Breast epithelium (tissue), 4 donors: ENCODE measurements around the gene KCNH2. TPM values are rescaled to one million over a fixed set of nuclear protein-coding genes. Genes with fewer than 3 reads are reported as not detected.

Source experiments
- DNase-seq, 2 donors: peaks; one replicate each; pipeline ENCODE4 v3.0.0-alpha.2; 2019; ENCODE audit warnings: low spot score in 2 of 2
- H3K27ac ChIP-seq, 2 donors: fragments of 200-600 bp; sonication (generic) in 1 of 2; one replicate each; pipeline ENCODE4 v1.5.1; 2016 to 2019; ENCODE audit warnings: mild to moderate bottlenecking in 1 of 2
- H3K27me3 ChIP-seq, 2 donors: fragments of 200-600 bp; sonication (generic) in 1 of 2; one replicate each; pipeline versions ENCODE4 v1.5.1 to v1.6.0; 2017 to 2019; ENCODE audit warnings: control low read depth in 1 of 2, mild to moderate bottlenecking in 1 of 2
- H3K36me3 ChIP-seq: fragments of 200-600 bp; one replicate; pipeline ENCODE4 v1.5.1; 2019
- H3K4me1 ChIP-seq, 2 donors: fragments of 200-600 bp; sonication (generic); one replicate each; pipeline ENCODE4 v1.5.1; 2016 to 2019; ENCODE audit warnings: control low read depth in 1 of 2
- H3K4me3 ChIP-seq, 3 donors: fragments of 200-600 bp; sonication (generic); 1 replicate in 2 of 3; 2 replicates in 1 of 3; pipeline ENCODE4 v1.5.1; 2016 to 2019; ENCODE audit warnings: mild to moderate bottlenecking in 3 of 3, moderate library complexity in 2 of 3
- H3K9me3 ChIP-seq, 2 donors: fragments of 200-600 bp; sonication (generic) in 1 of 2; one replicate each; pipeline ENCODE4 v1.5.1; 2016 to 2019; ENCODE audit warnings: control low read depth in 1 of 2
- CTCF ChIP-seq, 3 donors: fragments of 450-650 bp; IDR thresholded peaks; one replicate each; pipeline ENCODE4 v1.5.1; 2016 to 2017; ENCODE audit warnings: antibody characterized with exemption in 3 of 3, mild to moderate bottlenecking in 3 of 3, moderate library complexity in 3 of 3
- POLR2A ChIP-seq: fragments of 450-650 bp; IDR thresholded peaks from one replicate; pipeline ENCODE4 v1.6.1; 2016; ENCODE audit warnings: antibody characterized with exemption, mild to moderate bottlenecking, moderate library complexity
- POLR2AphosphoS5 ChIP-seq, 3 donors: sonication (generic); formaldehyde crosslinking; IDR thresholded peaks; one replicate each; pipeline ENCODE4 v1.6.1; 2017; ENCODE audit warnings: antibody characterized with exemption in 3 of 3
- intact Hi-C: fragments of 100-400 bp; cut with DNase I; formaldehyde crosslinking; loops from one replicate; pipeline ENCODE4 v1.15.1; 2023; ENCODE audit warnings: low total_unique reads
- total RNA-seq, 3 donors: library from RNA; depleted of rRNA; stranded (reverse); fragments of >200 nt; gene quantifications; one replicate each; pipeline ENCODE4 v1.1.0, GENCODE V29; 2016

KCNH2 gene
- total RNA-seq, 3 donors from 2014 or later: under 0.01 to 0.29 (median 0.16) TPM

- no peaks in the 10 kb centered on the region for H3K36me3 ChIP-seq
- DNase-seq: no peak
- TF ChIP-seq CTCF (IDR thresholded peaks at IDR 0.05): no peak
- no peak for TF ChIP-seq POLR2AphosphoS5 (IDR thresholded peaks at IDR 0.05)
- no peak for TF ChIP-seq POLR2A
- H3K27me3 ChIP-seq: peaks cover 0 to 18% of the 10 kb centered on the region in 2 donors
- H3K9me3 ChIP-seq: no peaks in the 10 kb centered on the region
- intact Hi-C loops: loop anchor here (10.0 kb wide), 1 partner anchor 74 kb away; no protein-coding TSS in a partner anchor
- H3K27ac ChIP-seq: no peak overlapping the region
- no peak overlapping the region for H3K4me3 ChIP-seq
- H3K4me1 ChIP-seq: no peaks in the 10 kb centered on the region
Measured at GRCh38 chr7:150968734-150969372, 9.3 kb downstream of the KCNH2 start.

GRCh38 chr7:150968056-150968733, 9.9 kb downstream of the KCNH2 start:
- Histone ChIP-seq H3K36me3 (no peaks in the 10 kb centered on the region), H3K27me3 (peaks cover 0 to 24% of the 10 kb centered on the region in 2 donors), H3K4me1 (no peaks in the 10 kb centered on the region), H3K9me3 (no peaks in the 10 kb centered on the region), H3K4me3 (no peak overlapping the region), H3K27ac (no peak overlapping the region)
- no peak for DNase-seq
- TF ChIP-seq POLR2AphosphoS5 (IDR thresholded peaks at IDR 0.05) (no peak), POLR2A (no peak), CTCF (IDR thresholded peaks at IDR 0.05) (no peak)
- intact Hi-C loops: loop anchor here (10.0 kb wide), 1 partner anchor 73 kb away; no protein-coding TSS in a partner anchor

- no peaks in the 10 kb centered on the region for H3K4me1 ChIP-seq
- H3K4me3 ChIP-seq: no peak overlapping the region
- no peak for DNase-seq
- intact Hi-C loops: loop anchor here (10.0 kb wide), 1 partner anchor 73 kb away; no protein-coding TSS in a partner anchor
- no peaks in the 10 kb centered on the region for H3K9me3 ChIP-seq
- H3K36me3 ChIP-seq: no peaks in the 10 kb centered on the region
- H3K27ac ChIP-seq: no peak overlapping the region
- no peak for TF ChIP-seq POLR2A
- no peak for TF ChIP-seq POLR2AphosphoS5 (IDR thresholded peaks at IDR 0.05)
- no peak for TF ChIP-seq CTCF (IDR thresholded peaks at IDR 0.05)
- peaks cover 0 to 30% of the 10 kb centered on the region in 2 donors for H3K27me3 ChIP-seq
Measured at GRCh38 chr7:150967349-150967748, 10.8 kb downstream of the KCNH2 start.

GRCh38 chr7:150966002-150966401, 12.1 kb downstream of the KCNH2 start:
- Histone ChIP-seq H3K4me3 (no peak overlapping the region), H3K27ac (no peak overlapping the region), H3K27me3 (peaks cover 0 to 30% of the 10 kb centered on the region in 2 donors), H3K4me1 (no peaks in the 10 kb centered on the region), H3K9me3 (no peaks in the 10 kb centered on the region), H3K36me3 (no peaks in the 10 kb centered on the region)
- intact Hi-C loops: loop anchor here (10.0 kb wide), 1 partner anchor 71 kb away; no protein-coding TSS in a partner anchor
- no peak for DNase-seq
- TF ChIP-seq CTCF (IDR thresholded peaks at IDR 0.05): no peak
- TF ChIP-seq POLR2AphosphoS5 (IDR thresholded peaks at IDR 0.05): no peak
- no peak for TF ChIP-seq POLR2A

- Histone ChIP-seq H3K4me1 (no peaks in the 10 kb centered on the region), H3K4me3 (no peak overlapping the region), H3K36me3 (no peaks in the 10 kb centered on the region), H3K27me3 (peaks cover 0 to 30% of the 10 kb centered on the region in 2 donors), H3K27ac (no peak overlapping the region), H3K9me3 (no peaks in the 10 kb centered on the region)
- TF ChIP-seq POLR2AphosphoS5 (IDR thresholded peaks at IDR 0.05) (no peak), CTCF (IDR thresholded peaks at IDR 0.05) (no peak), POLR2A (no peak)
- no peak for DNase-seq
- intact Hi-C loops: loop anchor here (10.0 kb wide), 1 partner anchor 71 kb away; no protein-coding TSS in a partner anchor
Measured at GRCh38 chr7:150965273-150965830, 12.8 kb downstream of the KCNH2 start.
